Gastrocnemius medialis (tissue), 4 donors: ENCODE data around the gene TMIGD1.

Experiments used
- CTCF ChIP-seq, 5 experiments: fragments of 450-650 bp in 3 of 5; fragments of 200-600 bp in 2 of 5; sonication (generic) in 2 of 5; IDR thresholded peaks in 4 of 5; conservative IDR thresholded peaks in 1 of 5; 1 replicate in 4 of 5; 2 replicates in 1 of 5; pipeline ENCODE4 v1.5.1; 2016 to 2019; ENCODE audit warnings: antibody characterized with exemption in 5 of 5, mild to moderate bottlenecking in 3 of 5, moderate library complexity in 3 of 5
- POLR2A ChIP-seq, 2 donors: fragments of 450-650 bp; IDR thresholded peaks; one replicate each; pipeline ENCODE4 v1.6.1; 2017; ENCODE audit warnings: antibody characterized with exemption in 2 of 2, mild to moderate bottlenecking in 2 of 2, moderate library complexity in 2 of 2

DNA sequence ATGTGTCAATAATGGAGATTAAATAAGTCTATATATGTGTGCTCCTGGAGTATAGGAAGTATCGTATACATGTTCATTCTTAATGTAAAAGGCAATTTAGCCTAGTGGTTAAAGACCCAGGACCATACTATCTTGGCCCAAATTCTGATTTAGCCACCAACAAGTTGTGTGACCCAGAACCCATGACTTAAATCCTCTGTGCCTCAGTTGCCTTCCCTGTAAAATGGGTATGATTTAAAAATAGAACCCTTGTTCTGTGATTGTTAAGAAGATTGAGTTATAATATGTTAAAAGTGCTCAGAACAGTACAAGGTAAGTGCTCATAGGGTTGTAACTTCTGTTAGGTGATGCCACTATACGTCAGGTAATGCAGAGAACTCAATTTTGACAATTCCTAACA, 23.3 kb downstream of the TMIGD1 start:
- TF ChIP-seq POLR2A (IDR thresholded peaks at IDR 0.05) (no peak), CTCF (IDR thresholded peaks at IDR 0.05 in 4 of 5, conservative IDR thresholded peaks at IDR 0.05 in 1 of 5) (no peak)
